Sigmoid colon (tissue), 7 donors: ENCODE measurements around the gene BHLHA9. TPM values are rescaled to one million over a fixed set of nuclear protein-coding genes. Genes with fewer than 3 reads are reported as not detected.
"Not testable (repeated sequence)": the region's sequence is repeated elsewhere in the genome, so short reads cannot be mapped to it uniquely, and the experiment has no call there.

Experiments
- DNase-seq: peaks from one replicate; pipeline ENCODE4 v3.0.0-alpha.2; 2019
- H3K27ac ChIP-seq, 4 donors: fragments of 200-600 bp; sonication (generic); one replicate each; pipeline ENCODE4 v1.5.1; 2016 to 2019; ENCODE audit warnings: mild to moderate bottlenecking in 1 of 4
- H3K27me3 ChIP-seq, 3 donors: fragments of 200-600 bp; sonication (generic); one replicate each; pipeline ENCODE4 v1.5.1; 2019; ENCODE audit warnings: mild to moderate bottlenecking in 1 of 3
- H3K36me3 ChIP-seq, 4 donors: fragments of 200-600 bp; sonication (generic); one replicate each; pipeline ENCODE4 v1.5.1; 2016 to 2019
- H3K4me1 ChIP-seq, 4 donors: fragments of 200-600 bp; sonication (generic); one replicate each; pipeline ENCODE4 v1.5.1; 2017 to 2019
- H3K4me3 ChIP-seq, 4 donors: fragments of 200-600 bp; sonication (generic); one replicate each; pipeline ENCODE4 v1.5.1; 2017 to 2019; ENCODE audit warnings: mild to moderate bottlenecking in 2 of 4, moderate library complexity in 1 of 4
- H3K9me3 ChIP-seq, 4 donors: fragments of 200-600 bp in 3 of 4; sonication (generic) in 3 of 4; one replicate each; pipeline versions ENCODE4 v1.5.1 to v1.6.1; 2013 to 2019
- CTCF ChIP-seq, 4 experiments: fragments of 450-650 bp in 3 of 4; fragments of 200-600 bp in 1 of 4; IDR thresholded peaks; one replicate each; pipeline ENCODE4 v1.5.1; 2016 to 2019; ENCODE audit warnings: antibody characterized with exemption in 4 of 4, mild to moderate bottlenecking in 3 of 4, moderate library complexity in 2 of 4
- EP300 ChIP-seq, 4 donors: sonication (generic); formaldehyde crosslinking; IDR thresholded peaks; one replicate each; pipeline ENCODE4 v1.6.1; 2017; ENCODE audit warnings: antibody characterized with exemption in 4 of 4
- POLR2A ChIP-seq, 2 donors: fragments of 450-650 bp; IDR thresholded peaks; one replicate each; pipeline ENCODE4 v1.6.1; 2016; ENCODE audit warnings: antibody characterized with exemption in 2 of 2, mild to moderate bottlenecking in 2 of 2, moderate library complexity in 2 of 2
- POLR2AphosphoS5 ChIP-seq, 4 donors: sonication (generic); formaldehyde crosslinking; IDR thresholded peaks; one replicate each; pipeline ENCODE4 v1.6.1; 2017; ENCODE audit warnings: antibody characterized with exemption in 4 of 4
- WGBS, 2 donors: extraction: QIAGEN DNeasy Blood & Tissue Kit; methylation state at CpG; one replicate each; pipeline ENCODE4 v1.1.7; 2013; 5-methylcytosine and 5-hydroxymethylcytosine counted together
- intact Hi-C: fragments of 100-400 bp; cut with DNase I; formaldehyde crosslinking; loops from one replicate; pipeline ENCODE4 v1.15.1; 2023
- polyA plus RNA-seq, 3 donors: library from polyadenylated mRNA; stranded (reverse); fragments of 200-250 nt; gene quantifications; one replicate each; pipeline ENCODE4 v1.2.3, GENCODE V29; 2013
- total RNA-seq, 4 donors: library from RNA; depleted of rRNA; stranded (reverse); fragments of >200 nt; gene quantifications; one replicate each; pipeline ENCODE4 v1.1.0, GENCODE V29; 2016
- donor health status: healthy with polysubstance abuse.
- donor health status: Bipolar disorder and iron deficiency.
- donor health status: healthy.

BHLHA9 gene
- total and polyA plus RNA-seq, 7 donors = not detected

GRCh38 chr17:1304522-1304921 lies 34.3 kb downstream of the BHLHA9 start:
- Histone ChIP-seq H3K4me1 (no peaks in the 10 kb centered on the region), H3K27me3 (peaks cover 0 to 58% (median 22%) of the 10 kb centered on the region in 3 donors), H3K4me3 (no peak overlapping the region), H3K9me3 (no peaks in the 10 kb centered on the region), H3K36me3 (no peaks in the 10 kb centered on the region), H3K27ac (no peak overlapping the region)
- no peak for DNase-seq
- WGBS, 2 donors = 79 to 90% methylated on average over 5 of the region's 5 CpGs
- intact Hi-C loops = no loop called here
- TF ChIP-seq EP300 (IDR thresholded peaks at IDR 0.05) (no peak), CTCF (IDR thresholded peaks at IDR 0.05) (no peak), POLR2AphosphoS5 (IDR thresholded peaks at IDR 0.05) (no peak), POLR2A (IDR thresholded peaks at IDR 0.05) (no peak)

- intact Hi-C loops = no loop called here
- H3K27me3 ChIP-seq = peaks cover 0 to 53% (median 22%) of the 10 kb centered on the region in 3 donors
- no peaks in the 10 kb centered on the region for H3K4me1 ChIP-seq
- no peak overlapping the region for H3K27ac ChIP-seq
- H3K9me3 ChIP-seq = no peaks in the 10 kb centered on the region
- DNase-seq = no peak
- WGBS, 2 donors = 85 to 86% methylated on average over 19 of the region's 19 CpGs
- TF ChIP-seq POLR2A (IDR thresholded peaks at IDR 0.05) (no peak), EP300 (IDR thresholded peaks at IDR 0.05) (no peak), POLR2AphosphoS5 (IDR thresholded peaks at IDR 0.05) (no peak), CTCF (IDR thresholded peaks at IDR 0.05) (no peak)
- no peaks in the 10 kb centered on the region for H3K36me3 ChIP-seq
- H3K4me3 ChIP-seq = no peak overlapping the region
These were observed 34.8 kb downstream of the BHLHA9 start for GRCh38 chr17:1304962-1305563.

- H3K27ac ChIP-seq, H3K4me1 ChIP-seq, H3K36me3 ChIP-seq, H3K9me3 ChIP-seq, DNase-seq, intact Hi-C loops, H3K4me3 ChIP-seq: not testable (repeated sequence)
- H3K27me3 ChIP-seq = peaks cover 3 to 46% (median 14%) of the 10 kb centered on the region in 3 donors
- WGBS, 2 donors = 83 to 88% methylated on average over 12 to 13 of the region's 16 CpGs
These were observed 37.6 kb downstream of the BHLHA9 start for GRCh38 chr17:1307829-1308228.

- 58 to 71% methylated on average over 9 of the region's 9 CpGs for WGBS, 2 donors
- DNase-seq = no peak
- Histone ChIP-seq H3K27me3 (peaks cover 3 to 47% (median 4%) of the 10 kb centered on the region in 3 donors), H3K36me3 (no peaks in the 10 kb centered on the region), H3K4me3 (no peak overlapping the region), H3K27ac (no peak overlapping the region), H3K4me1 (no peaks in the 10 kb centered on the region), H3K9me3 (no peaks in the 10 kb centered on the region)
- no peak for TF ChIP-seq CTCF (IDR thresholded peaks at IDR 0.05)
- no peak for TF ChIP-seq EP300 (IDR thresholded peaks at IDR 0.05)
- intact Hi-C loops = no loop called here
These were observed 42.1 kb downstream of the BHLHA9 start for GRCh38 chr17:1312261-1312870.

- DNase-seq = no peak
- TF ChIP-seq EP300 (IDR thresholded peaks at IDR 0.05) (no peak), POLR2A (IDR thresholded peaks at IDR 0.05) (no peak), POLR2AphosphoS5 (IDR thresholded peaks at IDR 0.05) (no peak), CTCF (IDR thresholded peaks at IDR 0.05) (no peak)
- Histone ChIP-seq H3K36me3 (no peaks in the 10 kb centered on the region), H3K27ac (no peak overlapping the region), H3K4me1 (peaks cover 0 to 5% (median 3%) of the 10 kb centered on the region in 4 donors), H3K9me3 (no peaks in the 10 kb centered on the region), H3K4me3 (no peak overlapping the region), H3K27me3 (peaks cover 3 to 47% (median 4%) of the 10 kb centered on the region in 3 donors)
- intact Hi-C loops = no loop called here
- WGBS, 2 donors = 81% methylated on average over 8 of the region's 8 CpGs
These were observed 43.2 kb downstream of the BHLHA9 start for GRCh38 chr17:1313270-1314005.
